Measurements from ENCODE around the gene SORCS2.

DNA sequence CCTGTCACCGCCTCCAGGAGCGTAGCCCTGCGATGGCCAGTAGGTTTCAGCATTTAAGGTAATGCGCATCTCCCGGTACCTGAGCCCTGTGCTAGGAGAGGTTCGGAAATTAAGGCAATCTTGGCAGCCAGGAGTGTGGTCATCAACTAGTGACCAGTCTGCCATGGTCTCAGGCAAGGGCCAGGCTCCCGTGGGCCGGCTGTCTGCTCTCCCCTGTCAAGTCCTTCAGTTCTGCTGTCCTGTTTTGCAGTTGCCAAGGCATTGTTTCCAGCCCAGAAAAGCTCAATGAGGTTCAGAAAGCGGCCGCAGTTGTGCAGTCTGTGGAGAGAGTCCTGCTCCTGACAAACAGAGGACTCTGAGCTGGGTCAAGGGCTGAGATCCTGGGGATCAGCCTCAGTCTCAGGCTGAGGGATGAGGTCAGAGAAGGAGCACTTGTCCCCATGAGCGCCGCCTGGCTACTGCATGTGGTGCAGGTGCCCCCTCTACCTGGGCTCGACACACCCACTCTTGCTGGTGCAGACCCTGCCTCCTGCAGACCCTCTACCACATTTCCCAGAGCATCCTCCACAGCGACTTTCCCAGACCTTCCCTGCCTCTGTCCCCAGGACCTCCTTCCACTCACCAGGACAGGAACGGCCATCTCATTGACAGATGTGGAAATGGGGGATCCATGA is 295.8 kb downstream of the SORCS2 start:
- TF ChIP-seq, protein P1, sequence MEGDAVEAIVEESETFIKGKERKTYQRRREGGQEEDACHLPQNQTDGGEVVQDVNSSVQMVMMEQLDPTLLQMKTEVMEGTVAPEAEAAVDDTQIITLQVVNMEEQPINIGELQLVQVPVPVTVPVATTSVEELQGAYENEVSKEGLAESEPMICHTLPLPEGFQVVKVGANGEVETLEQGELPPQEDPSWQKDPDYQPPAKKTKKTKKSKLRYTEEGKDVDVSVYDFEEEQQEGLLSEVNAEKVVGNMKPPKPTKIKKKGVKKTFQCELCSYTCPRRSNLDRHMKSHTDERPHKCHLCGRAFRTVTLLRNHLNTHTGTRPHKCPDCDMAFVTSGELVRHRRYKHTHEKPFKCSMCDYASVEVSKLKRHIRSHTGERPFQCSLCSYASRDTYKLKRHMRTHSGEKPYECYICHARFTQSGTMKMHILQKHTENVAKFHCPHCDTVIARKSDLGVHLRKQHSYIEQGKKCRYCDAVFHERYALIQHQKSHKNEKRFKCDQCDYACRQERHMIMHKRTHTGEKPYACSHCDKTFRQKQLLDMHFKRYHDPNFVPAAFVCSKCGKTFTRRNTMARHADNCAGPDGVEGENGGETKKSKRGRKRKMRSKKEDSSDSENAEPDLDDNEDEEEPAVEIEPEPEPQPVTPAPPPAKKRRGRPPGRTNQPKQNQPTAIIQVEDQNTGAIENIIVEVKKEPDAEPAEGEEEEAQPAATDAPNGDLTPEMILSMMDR (IDR thresholded peaks at IDR 0.05): no peak
- no peak for TF ChIP-seq POLR2A (IDR thresholded peaks at IDR 0.05)

All from uterus (tissue), 2 donors.